HepG2 (cell line): ENCODE data around the gene SS18L1. TPM values are rescaled to one million over a fixed set of nuclear protein-coding genes. Genes with fewer than 3 reads are reported as not detected.

Experiments
- ATAC-seq: fragments of 200-7000 bp; cut with Tn5 transposase; 3 replicates; pipeline ENCODE4 v1.9.1; 2020; ENCODE audit warnings: mild to moderate bottlenecking, moderate library complexity
- BruUV-seq: library from RNA; stranded (reverse); fragments of 400-500 nt; replicated peaks from 2 replicates; lab custom pipeline; 2021; lab: Mats Ljungman, UMichigan
- CTCF ChIA-PET: fragments of 300-600 bp; formaldehyde crosslinking; extraction: SDS; loops from one replicate; lab custom pipeline; 2021; ENCODE audit warnings: low total read pairs, inconsistent platforms, low intra/inter-chr PET ratio; lab: Yijun Ruan, JAX
- POLR2A ChIA-PET: fragments of 350-600 bp; sonication (Branson Sonifier 250); formaldehyde crosslinking; loops from one replicate; lab custom pipeline; 2020; ENCODE audit warnings: antibody characterized with exemption, inconsistent platforms; lab: Yijun Ruan, JAX
- DNase-seq: peaks from one replicate; pipeline ENCODE4 v3.0.0-alpha.2; 2015; ENCODE audit warnings: low spot score
- FAIRE-seq: peaks from 3 replicates; lab custom pipeline; 2011; peaks lifted over from hg19 to GRCh38; lab: Jason Lieb, UNC
- H2AFZ ChIP-seq: one replicate; pipeline ENCODE4 v1.6.1; 2011; ENCODE audit warnings: low read length, inconsistent platforms
- H3K27ac ChIP-seq: fragments of 300-600 bp; 3 replicates; pipeline ENCODE4 v1.8.0; 2011; ENCODE audit warnings: mixed run types, mild to moderate bottlenecking, mixed read lengths, low read length, inconsistent platforms; ENCODE audit not compliant: insufficient read depth; ENCODE audit errors: extremely low read length
- H3K27me3 ChIP-seq, 2 experiments: fragments of 200-600 bp in 1 of 2; 2 replicates in 1 of 2; 3 replicates in 1 of 2; pipeline versions ENCODE4 v1.6.0 to v1.8.0; 2011; ENCODE audit warnings: low read length in 2 of 2, mild to moderate bottlenecking in 2 of 2, moderate library complexity in 2 of 2, inconsistent platforms in 1 of 2; ENCODE audit not compliant: insufficient read depth in 2 of 2, control insufficient read depth in 1 of 2
- H3K36me3 ChIP-seq, 2 experiments: fragments of 200-600 bp in 1 of 2; replicated peaks in 1 of 2; 2 replicates in 1 of 2; 3 replicates in 1 of 2; pipeline versions ENCODE4 v1.5.1 to v1.8.0; 2011; ENCODE audit warnings: low read length in 2 of 2, inconsistent platforms in 1 of 2; ENCODE audit not compliant: insufficient read depth in 2 of 2, control insufficient read depth in 1 of 2
- H3K4me1 ChIP-seq: 2 replicates; pipeline ENCODE4 v1.5.1; 2012; ENCODE audit warnings: low read length, inconsistent platforms; ENCODE audit not compliant: insufficient read depth
- H3K4me2 ChIP-seq: 2 replicates; pipeline ENCODE4 v1.6.0; 2011; ENCODE audit warnings: low read depth, low read length, inconsistent platforms
- H3K4me3 ChIP-seq, 3 experiments: fragments of 200-600 bp in 1 of 3; sonication (generic), shearing (Covaris generic) in 1 of 3; replicated peaks in 1 of 3; 2 replicates each; pipeline ENCODE4 v1.5.1; 2011 to 2016; ENCODE audit warnings: low read length in 3 of 3, inconsistent platforms in 2 of 3, low read depth in 2 of 3, mild to moderate bottlenecking in 2 of 3, control low read depth in 1 of 3, mixed read lengths in 1 of 3; ENCODE audit not compliant: insufficient read depth in 1 of 3
- H3K79me2 ChIP-seq: one replicate; pipeline ENCODE4 v1.6.1; 2011; ENCODE audit warnings: low read length, inconsistent platforms; ENCODE audit not compliant: insufficient read depth
- H3K9ac ChIP-seq: 2 replicates; pipeline ENCODE4 v1.6.0; 2011; ENCODE audit warnings: mild to moderate bottlenecking, low read depth, low read length, inconsistent platforms; ENCODE audit not compliant: insufficient read depth
- H3K9me3 ChIP-seq: 2 replicates; pipeline ENCODE4 v1.5.1; 2012; ENCODE audit warnings: mild to moderate bottlenecking, low read length
- H4K20me1 ChIP-seq: 2 replicates; pipeline ENCODE4 v1.6.0; 2011; ENCODE audit warnings: inconsistent platforms, mild to moderate bottlenecking, low read length, moderate library complexity; ENCODE audit not compliant: insufficient read depth
- AHDC1 ChIP-seq: sonication (generic); formaldehyde crosslinking; IDR thresholded peaks from 2 replicates; pipeline ENCODE4 v1.5.1; 2020; ENCODE audit warnings: mild to moderate bottlenecking, missing genetic modification reagents, borderline replicate concordance
- NCOA5 ChIP-seq: sonication (generic); formaldehyde crosslinking; IDR thresholded peaks from 2 replicates; pipeline ENCODE4 v1.4.0; 2020; ENCODE audit warnings: missing genetic modification reagents
- NFYB ChIP-seq: sonication (generic); formaldehyde crosslinking; IDR thresholded peaks from 2 replicates; pipeline ENCODE4 v1.4.0; 2020; ENCODE audit warnings: missing genetic modification reagents
- POGZ ChIP-seq: sonication (generic); formaldehyde crosslinking; IDR thresholded peaks from 2 replicates; pipeline ENCODE4 v1.4.0; 2020; ENCODE audit warnings: mild to moderate bottlenecking, missing genetic modification reagents
- RFX5 ChIP-seq: IDR thresholded peaks from 2 replicates; pipeline ENCODE4 v1.6.1; 2011; ENCODE audit warnings: low read depth, low read length, improper control_type of control experiment
- SATB2 ChIP-seq: sonication (generic); formaldehyde crosslinking; IDR thresholded peaks from 2 replicates; pipeline ENCODE4 v1.5.0; 2020; ENCODE audit warnings: missing genetic modification reagents
- SMARCE1 ChIP-seq: fragments of 450-650 bp; IDR thresholded peaks from 2 replicates; pipeline ENCODE4 v1.6.1; 2017; ENCODE audit warnings: borderline replicate concordance
- STAG1 ChIP-seq: sonication (generic); formaldehyde crosslinking; IDR thresholded peaks from 2 replicates; pipeline ENCODE4 v1.4.0; 2020; ENCODE audit warnings: missing genetic modification reagents
- ZNF136 ChIP-seq: sonication (generic); formaldehyde crosslinking; IDR thresholded peaks from 2 replicates; pipeline ENCODE4 v1.8.1; 2022; ENCODE audit warnings: low read depth, mild to moderate bottlenecking, moderate library complexity, missing genetic modification reagents
- ZNF274 ChIP-seq: sonication (generic); formaldehyde crosslinking; IDR thresholded peaks from 2 replicates; pipeline ENCODE4 v1.5.1; 2020; ENCODE audit warnings: mild to moderate bottlenecking, missing genetic modification reagents
- ZNF549 ChIP-seq: sonication (generic); formaldehyde crosslinking; IDR thresholded peaks from 2 replicates; pipeline ENCODE4 v1.5.0; 2020; ENCODE audit warnings: missing genetic modification reagents
- ZNF563 ChIP-seq: sonication (generic); formaldehyde crosslinking; IDR thresholded peaks from 2 replicates; pipeline ENCODE4 v1.8.0; 2022; ENCODE audit warnings: mild to moderate bottlenecking, moderate library complexity, missing genetic modification reagents
- ZNF687 ChIP-seq: sonication (generic); formaldehyde crosslinking; IDR thresholded peaks from 2 replicates; pipeline ENCODE4 v1.5.1; 2020; ENCODE audit warnings: mild to moderate bottlenecking, missing genetic modification reagents, moderate library complexity
- WGBS: methylation state at CpG from one replicate; pipeline ENCODE4 v1.1.6; 2017; ENCODE audit warnings: low lambda C conversion rate; 5-methylcytosine and 5-hydroxymethylcytosine counted together
- in situ Hi-C: cut with HindIII; loops from 2 replicates; pipeline ENCODE4 v1.10.0; 2017; ENCODE audit warnings: low pct_unique_long_range_greater_than_20kb; ENCODE audit not compliant: extremely low pct_ligation_motif_present
- intact Hi-C: fragments of 100-400 bp; cut with micrococcal nuclease; formaldehyde crosslinking; loops from one replicate; pipeline ENCODE4 v1.10.0; 2022; ENCODE audit not compliant: unreplicated experiment
- polyA plus RNA-seq, 8 experiments: library from polyadenylated mRNA; depleted of rRNA in 3 of 8; stranded (reverse) in 7 of 8; unstranded in 1 of 8; fragments of >200 nt; fragmentation: Illumina TruSeq in 4 of 8; extraction: Trizol in 4 of 8; gene quantifications; 2 replicates each; pipeline versions ENCODE4 v1.2.1 to v1.2.3, GENCODE V29; 2011 to 2016; ENCODE audit warnings: low read depth in 4 of 8, missing spikeins in 1 of 8, mixed read lengths in 1 of 8; ENCODE audit not compliant: insufficient read depth in 1 of 8
- total RNA-seq, 5 experiments: library from RNA; depleted of rRNA; stranded (reverse); fragments of >200 nt; fragmentation: Illumina TruSeq; extraction: Trizol; gene quantifications; 2 replicates each; pipeline ENCODE4 v1.2.3, GENCODE V29; 2016; ENCODE audit warnings: low read depth in 1 of 5

Gene SS18L1
- total and polyA plus RNA-seq, 2 of the 13 experiments (the other 11 are each of a cell fraction or from before 2014, with no cell fraction given): 17.8 to 27.6 TPM

DNA sequence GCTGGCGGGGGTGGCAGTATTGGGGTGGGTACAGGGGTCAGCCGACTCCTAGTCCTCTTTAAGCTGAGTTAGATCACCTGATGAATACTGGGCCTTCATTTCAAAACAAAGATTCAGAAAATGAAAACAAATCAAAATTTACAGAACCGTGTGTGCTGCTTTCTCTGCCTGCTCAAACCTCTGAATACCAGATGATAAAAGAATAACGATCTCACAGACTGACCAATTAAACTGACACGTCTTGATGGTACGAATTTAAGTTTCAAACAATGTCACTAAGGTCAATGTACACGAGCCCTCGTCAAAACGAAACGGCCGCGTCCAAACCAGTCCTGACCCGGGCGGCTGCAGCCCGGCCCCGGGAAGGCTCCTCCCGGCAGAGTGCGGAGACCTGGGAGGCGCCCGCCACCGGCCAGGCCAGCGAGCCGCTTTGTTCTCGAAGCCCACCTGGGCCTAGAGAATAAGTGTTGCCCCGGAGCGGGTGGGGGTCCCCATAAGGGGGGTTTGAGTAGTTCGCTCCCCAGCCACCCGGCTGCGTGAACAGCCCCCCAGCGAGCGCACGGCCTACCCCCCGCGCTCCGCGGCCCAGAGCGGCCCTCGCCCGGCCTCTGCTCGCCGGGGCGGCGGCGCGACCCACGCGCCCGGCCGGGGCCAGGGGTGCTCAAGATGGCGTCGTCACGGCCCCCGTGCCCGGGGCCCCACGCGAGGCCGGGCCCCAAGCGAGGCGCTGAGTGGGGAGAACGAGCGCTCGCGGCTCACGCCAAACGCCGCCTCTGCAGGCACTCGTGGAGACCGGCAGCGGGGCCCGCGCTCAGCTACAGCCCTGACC is 1.1 kb upstream of the SS18L1 start:
- peak overlapping the region; percentile 90 for H3K4me2 ChIP-seq
- intact Hi-C loops: no loop called here
- peak overlapping the region; percentile 72 for H3K27ac ChIP-seq
- peaks cover 53% of the 10 kb centered on the region for H4K20me1 ChIP-seq
- BruUV-seq: no TSS peak
- peaks cover 76% of the 10 kb centered on the region for H3K79me2 ChIP-seq
- H3K4me3 ChIP-seq: peak overlapping the region; percentile 87 to 93 (median 88)
- H3K9ac ChIP-seq: peak overlapping the region; percentile 90
- FAIRE-seq (no peak), DNase-seq (no peak), ATAC-seq (no peak)
- no peak overlapping the region for H2AFZ ChIP-seq
- no peaks in the 10 kb centered on the region; a peak in 1 of 5 replicates for H3K27me3 ChIP-seq
- H3K9me3 ChIP-seq: no peaks in the 10 kb centered on the region
- CTCF ChIA-PET: interaction anchor here (0.5 to 3.5 kb wide), 2 partner anchors 118 to 132 kb away, joined by 3 to 13 read pairs; no protein-coding TSS in a partner anchor
- POLR2A ChIA-PET: interaction anchor here (1.0 to 3.4 kb wide), 10 partner anchors 10 to 233 kb away, joined by 3 to 45 read pairs (median 4); partner anchors contain the start of genes LSM14B and TAF4
- under 1% methylated on average over 36 of the region's 71 CpGs for WGBS
- peaks cover 51% of the 10 kb centered on the region for H3K4me1 ChIP-seq
- in situ Hi-C loops: loop anchor here (5.0 kb wide), 1 partner anchor 130 kb away; no protein-coding TSS in a partner anchor
- H3K36me3 ChIP-seq: peaks cover 23 to 35% of the 10 kb centered on the region in 2 experiments
- TF ChIP-seq AHDC1 (CRISPR knock-in tag) (no peak), NFYB (CRISPR knock-in tag) (no peak), SMARCE1 (no peak), RFX5 (no peak), POGZ (CRISPR knock-in tag) (no peak), NCOA5 (CRISPR knock-in tag) (0 out of 2 replicates have a peak, but pooled peaks have one; percentile 60), ZNF274 (CRISPR knock-in tag) (peak; percentile 70), ZNF549 (0 out of 2 replicates have a peak, but pooled peaks have one; percentile 33), SATB2 (CRISPR knock-in tag) (no peak), STAG1 (CRISPR knock-in tag) (no peak), ZNF687 (CRISPR knock-in tag) (no peak; the same call in 1 of the 2 replicates), ZNF136 (CRISPR knock-in tag) (0 out of 2 replicates have a peak, but pooled peaks have one; percentile 34), ZNF563 (CRISPR knock-in tag) (peak; percentile 66; the same call in 1 of the 2 replicates)
